H54 (cell line): ENCODE results near the gene C22orf39.

Source experiments
- DNase-seq: peaks from one replicate; pipeline ENCODE4 v3.0.0; 2011; ENCODE audit warnings: low spot score, mixed read lengths; ENCODE audit not compliant: insufficient read length
- FAIRE-seq: peaks from 3 replicates; lab custom pipeline; 2011; peaks lifted over from hg19 to GRCh38; lab: Jason Lieb, UNC
- POLR2A ChIP-seq: IDR thresholded peaks from 2 replicates; pipeline ENCODE4 v1.6.1; 2011; ENCODE audit warnings: low read depth, mild to moderate bottlenecking, low read length

Gene C22orf39

DNA sequence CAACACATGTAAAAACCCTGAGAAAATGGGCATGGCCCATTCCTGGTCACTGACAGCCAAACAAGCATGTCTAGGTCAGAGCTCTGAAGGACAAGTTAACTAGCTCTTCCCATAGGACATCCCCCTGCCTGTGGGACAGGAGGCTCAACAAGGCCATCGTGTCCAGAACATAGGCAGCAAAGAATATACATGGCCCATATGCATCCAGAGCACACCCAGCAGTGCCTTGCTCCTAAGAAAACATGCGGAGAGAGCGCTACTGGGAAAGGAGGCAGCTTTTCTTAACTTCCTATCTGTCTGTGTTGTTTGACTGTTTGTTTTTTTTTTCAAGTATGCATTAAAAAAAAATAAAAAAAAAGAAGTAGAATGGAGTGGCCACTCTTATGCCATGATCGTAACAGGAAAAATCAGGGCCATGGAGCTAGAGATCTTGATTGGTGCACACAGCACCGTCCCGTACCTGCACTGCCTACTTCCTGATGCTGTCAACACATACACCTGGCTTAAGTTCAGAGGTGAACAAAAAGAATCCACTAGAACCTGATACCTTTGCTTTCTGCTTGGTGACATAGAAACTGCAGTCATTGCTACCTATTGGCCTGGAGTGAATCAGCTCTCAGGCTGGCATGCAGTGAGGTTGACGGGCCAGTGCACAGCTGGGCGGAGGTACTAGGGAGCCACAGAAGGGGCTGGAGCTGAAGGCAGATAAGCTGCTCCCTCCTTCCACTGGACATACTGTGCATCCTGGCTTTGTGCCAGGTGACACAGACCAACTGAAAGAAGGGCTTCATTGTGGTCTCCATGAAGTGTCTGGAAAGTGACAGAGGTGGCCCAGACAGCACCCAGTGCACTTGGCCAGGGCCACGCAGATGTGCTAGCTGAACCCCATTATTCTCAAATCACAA, 19.6 kb upstream of the C22orf39 start:
- DNase-seq (no peak), FAIRE-seq (no peak)
- TF ChIP-seq POLR2A = no peak

- FAIRE-seq = no peak
- no peak for TF ChIP-seq POLR2A
- DNase-seq = no peak
Observed at GRCh38 chr22:19466126-19466716, 18.7 kb upstream of the C22orf39 start.

DNA sequence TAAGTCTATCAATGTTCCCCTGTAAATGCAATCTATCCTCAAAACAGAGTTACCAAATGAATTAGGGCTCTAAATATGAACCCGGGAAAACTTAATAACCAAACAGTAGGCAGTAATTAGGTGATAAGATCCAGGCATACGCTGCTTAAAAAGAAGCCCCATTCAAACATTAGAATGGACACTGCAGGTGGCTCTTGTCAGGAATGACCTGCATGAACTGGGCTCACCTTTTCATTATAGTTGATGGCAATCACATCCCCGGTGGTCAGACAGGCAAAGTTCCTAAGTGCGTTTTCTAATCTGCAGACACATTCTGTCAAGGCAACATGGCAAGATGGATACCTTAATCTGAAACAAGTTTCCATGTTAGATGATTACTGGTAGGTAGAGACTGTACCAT, 17.5 kb upstream of the C22orf39 start:
- no peak for DNase-seq
- TF ChIP-seq POLR2A = no peak

DNA sequence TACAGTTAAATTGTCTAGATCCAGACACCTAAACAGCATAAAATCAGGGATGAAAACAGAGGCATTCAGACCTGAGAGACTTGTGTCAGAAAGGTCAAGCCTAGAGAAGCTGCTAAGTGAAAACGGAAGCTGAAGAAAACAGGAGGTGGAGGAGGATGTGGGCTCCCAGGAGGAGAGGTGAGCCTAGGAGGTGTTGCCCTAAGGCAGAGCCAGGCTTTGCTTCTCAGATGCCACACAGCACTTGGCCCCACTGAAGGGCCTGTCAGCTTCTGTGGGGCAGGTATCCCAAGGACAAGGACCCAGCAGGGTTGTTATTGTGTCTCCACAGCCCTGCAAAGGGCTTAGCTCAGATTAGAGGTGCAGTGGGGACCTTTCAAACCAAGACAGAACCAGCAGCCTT, 17.0 kb upstream of the C22orf39 start:
- FAIRE-seq = no peak
- TF ChIP-seq POLR2A = no peak
- DNase-seq = no peak

More for the DNA sequence above, 17.5 kb upstream of the C22orf39 start:
- no peak for FAIRE-seq

GRCh38 chr22:19463491-19464469, 16.3 kb upstream of the C22orf39 start:
- FAIRE-seq (no peak), DNase-seq (no peak)
- TF ChIP-seq POLR2A = no peak

DNA sequence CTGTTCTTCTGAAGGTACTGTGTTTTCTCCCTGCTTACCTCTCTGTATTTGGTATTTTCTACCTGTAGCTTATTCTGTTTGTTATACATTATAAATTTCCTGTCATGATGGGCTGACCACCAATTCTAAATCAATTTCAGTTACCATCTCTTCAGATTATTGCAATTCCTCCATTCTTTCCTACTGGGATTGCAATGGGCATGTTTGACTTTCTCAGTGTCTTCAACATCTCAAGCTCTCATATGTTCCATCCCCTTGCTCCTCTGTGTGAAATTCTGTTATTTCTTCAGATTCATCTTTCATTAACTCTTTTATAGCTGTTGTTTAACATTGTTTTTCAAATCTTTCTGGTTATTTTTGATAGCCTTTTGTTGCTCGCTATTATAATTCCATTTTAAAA, 15.5 kb upstream of the C22orf39 start:
- FAIRE-seq (no peak), DNase-seq (no peak)
- TF ChIP-seq POLR2A = no peak

- FAIRE-seq (no peak), DNase-seq (no peak)
- no peak for TF ChIP-seq POLR2A
Observed at GRCh38 chr22:19461506-19461905, 14.0 kb upstream of the C22orf39 start.

- TF ChIP-seq POLR2A = no peak
- DNase-seq (no peak), FAIRE-seq (no peak)
Observed at GRCh38 chr22:19460036-19460435, 12.5 kb upstream of the C22orf39 start.

- DNase-seq (no peak), FAIRE-seq (no peak)
- TF ChIP-seq POLR2A = no peak
Observed at GRCh38 chr22:19457828-19458428, 10.4 kb upstream of the C22orf39 start.

- TF ChIP-seq POLR2A = no peak
- FAIRE-seq (no peak), DNase-seq (no peak)
Observed at GRCh38 chr22:19456541-19456940, 9.0 kb upstream of the C22orf39 start.

DNA sequence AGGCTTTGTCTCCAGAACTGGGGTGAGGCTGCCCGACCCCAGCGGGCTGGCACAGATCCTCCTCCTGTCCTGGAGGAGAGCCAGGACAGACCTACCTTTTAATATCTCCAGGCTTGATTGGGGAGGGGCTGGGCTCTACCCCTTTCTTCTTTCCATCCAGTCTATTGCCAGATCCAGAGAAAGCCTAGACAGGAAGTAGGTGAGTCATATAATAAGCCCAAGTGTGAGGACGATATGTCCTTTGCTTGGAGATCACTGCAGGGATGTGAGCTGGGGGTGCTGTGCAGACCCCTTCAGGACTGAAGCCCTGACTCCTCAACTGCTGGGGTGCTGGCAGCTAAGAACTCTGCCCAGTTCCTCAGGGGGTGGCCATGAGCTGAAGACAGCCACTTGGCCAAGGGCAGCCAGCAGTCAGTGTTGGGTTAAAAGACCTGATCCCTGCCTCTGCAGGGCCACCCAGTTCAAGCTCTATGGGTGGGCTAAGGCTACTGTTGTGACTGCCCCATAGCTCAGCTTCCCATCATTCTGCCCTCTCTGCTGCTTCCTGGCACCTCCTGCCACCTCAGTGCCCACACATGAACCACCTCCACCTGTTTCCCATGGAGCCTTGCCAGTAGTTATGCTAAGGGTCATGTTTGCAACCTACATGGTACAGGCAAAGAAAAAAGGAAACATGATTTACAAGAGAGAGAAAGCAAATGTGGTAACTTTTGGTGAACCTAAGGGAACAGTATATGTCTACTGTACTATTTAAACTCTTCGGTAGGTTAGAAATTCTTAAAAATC, 8.3 kb upstream of the C22orf39 start:
- no peak for FAIRE-seq
- no peak for DNase-seq
- TF ChIP-seq POLR2A = no peak

DNA sequence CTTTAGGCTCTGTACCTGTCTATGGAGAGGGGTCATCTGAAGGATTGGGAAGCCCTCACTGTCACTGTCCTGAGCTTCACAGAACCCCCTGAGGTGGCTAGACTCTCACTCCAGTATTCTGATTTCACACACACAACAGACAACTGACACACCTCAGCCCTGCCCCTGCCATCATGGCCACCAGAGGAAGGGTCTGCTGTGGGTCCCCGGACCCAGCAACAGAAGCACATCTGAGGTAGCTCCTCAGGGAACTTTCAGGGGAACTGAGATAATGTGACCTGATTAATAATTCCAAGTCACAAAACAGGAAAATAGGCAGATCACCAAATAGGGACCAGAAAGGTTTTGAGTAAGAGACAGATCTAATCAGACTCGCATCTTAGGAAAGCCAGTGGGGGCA, 7.5 kb upstream of the C22orf39 start:
- DNase-seq = no peak
- FAIRE-seq = no peak
- TF ChIP-seq POLR2A = no peak
